Measurements from ENCODE around the gene TFAP2A. TPM values are rescaled to one million over a fixed set of nuclear protein-coding genes. Genes with fewer than 3 reads are reported as not detected.

TFAP2A gene
- total and polyA plus RNA-seq, 12 donors = 0.12 to 0.95 (median 0.20) TPM; not detected in 2

DNA sequence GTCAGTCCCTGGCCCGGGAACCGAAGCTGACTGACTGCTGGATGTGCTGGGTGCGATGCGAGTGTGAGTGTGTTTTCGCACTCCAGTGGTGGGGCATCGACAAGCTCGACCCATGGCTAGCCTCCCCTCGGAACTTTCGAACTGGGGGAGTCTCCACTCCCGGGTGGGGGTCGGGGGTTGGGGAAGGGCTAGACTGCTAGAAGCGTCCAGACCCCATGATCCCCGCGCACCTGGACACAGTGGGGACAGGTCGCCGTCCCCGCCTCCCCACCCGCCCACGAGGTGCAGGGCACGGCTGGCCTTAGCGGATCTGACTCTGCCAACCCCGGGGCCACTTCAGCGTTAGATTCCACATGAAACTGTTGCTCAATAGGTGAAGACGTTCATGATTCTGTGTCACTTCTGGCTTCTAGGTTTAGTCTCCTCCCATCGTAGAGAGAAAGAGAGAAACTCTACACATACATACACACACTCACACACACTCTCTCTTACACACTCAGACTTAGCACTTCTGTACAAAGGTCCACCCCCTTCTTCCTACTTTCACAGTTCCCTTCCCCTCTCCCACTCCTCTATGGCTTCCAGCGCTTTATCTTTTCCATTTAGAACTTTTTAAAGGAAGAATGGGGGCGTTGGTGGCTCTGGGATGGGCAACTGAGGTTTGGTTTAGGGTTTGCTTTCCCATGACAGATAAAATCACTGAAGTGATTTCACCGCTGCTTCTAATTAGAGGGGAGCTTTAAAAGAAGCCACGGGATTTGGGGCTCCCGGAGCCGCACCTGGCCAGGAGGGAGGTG, 5.1 kb upstream of the TFAP2A start:
- Histone ChIP-seq H3K36me3 (no peaks in the 10 kb centered on the region), H3K27me3 (peaks cover 62 to 100% (median 99%) of the 10 kb centered on the region in 7 donors), H3K27ac (no peak overlapping the region), H3K9me3 (no peaks in the 10 kb centered on the region), H3K4me3 (no peak overlapping the region), H3K4me1 (peaks cover 0 to 31% (median 15%) of the 10 kb centered on the region in 9 donors)
- ATAC-seq = no peak
- 2 to 4% methylated on average over 31 of the region's 31 CpGs for WGBS, 2 donors
- TF ChIP-seq, protein P1, sequence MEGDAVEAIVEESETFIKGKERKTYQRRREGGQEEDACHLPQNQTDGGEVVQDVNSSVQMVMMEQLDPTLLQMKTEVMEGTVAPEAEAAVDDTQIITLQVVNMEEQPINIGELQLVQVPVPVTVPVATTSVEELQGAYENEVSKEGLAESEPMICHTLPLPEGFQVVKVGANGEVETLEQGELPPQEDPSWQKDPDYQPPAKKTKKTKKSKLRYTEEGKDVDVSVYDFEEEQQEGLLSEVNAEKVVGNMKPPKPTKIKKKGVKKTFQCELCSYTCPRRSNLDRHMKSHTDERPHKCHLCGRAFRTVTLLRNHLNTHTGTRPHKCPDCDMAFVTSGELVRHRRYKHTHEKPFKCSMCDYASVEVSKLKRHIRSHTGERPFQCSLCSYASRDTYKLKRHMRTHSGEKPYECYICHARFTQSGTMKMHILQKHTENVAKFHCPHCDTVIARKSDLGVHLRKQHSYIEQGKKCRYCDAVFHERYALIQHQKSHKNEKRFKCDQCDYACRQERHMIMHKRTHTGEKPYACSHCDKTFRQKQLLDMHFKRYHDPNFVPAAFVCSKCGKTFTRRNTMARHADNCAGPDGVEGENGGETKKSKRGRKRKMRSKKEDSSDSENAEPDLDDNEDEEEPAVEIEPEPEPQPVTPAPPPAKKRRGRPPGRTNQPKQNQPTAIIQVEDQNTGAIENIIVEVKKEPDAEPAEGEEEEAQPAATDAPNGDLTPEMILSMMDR (IDR thresholded peaks at IDR 0.05) = no peak
- DNase-seq = no peak
- intact Hi-C loops (cut with DNase I) = loop anchor here in 1 of 10 donors (10.0 kb wide), 1 partner anchor 875 kb away; no protein-coding TSS in a partner anchor

DNA sequence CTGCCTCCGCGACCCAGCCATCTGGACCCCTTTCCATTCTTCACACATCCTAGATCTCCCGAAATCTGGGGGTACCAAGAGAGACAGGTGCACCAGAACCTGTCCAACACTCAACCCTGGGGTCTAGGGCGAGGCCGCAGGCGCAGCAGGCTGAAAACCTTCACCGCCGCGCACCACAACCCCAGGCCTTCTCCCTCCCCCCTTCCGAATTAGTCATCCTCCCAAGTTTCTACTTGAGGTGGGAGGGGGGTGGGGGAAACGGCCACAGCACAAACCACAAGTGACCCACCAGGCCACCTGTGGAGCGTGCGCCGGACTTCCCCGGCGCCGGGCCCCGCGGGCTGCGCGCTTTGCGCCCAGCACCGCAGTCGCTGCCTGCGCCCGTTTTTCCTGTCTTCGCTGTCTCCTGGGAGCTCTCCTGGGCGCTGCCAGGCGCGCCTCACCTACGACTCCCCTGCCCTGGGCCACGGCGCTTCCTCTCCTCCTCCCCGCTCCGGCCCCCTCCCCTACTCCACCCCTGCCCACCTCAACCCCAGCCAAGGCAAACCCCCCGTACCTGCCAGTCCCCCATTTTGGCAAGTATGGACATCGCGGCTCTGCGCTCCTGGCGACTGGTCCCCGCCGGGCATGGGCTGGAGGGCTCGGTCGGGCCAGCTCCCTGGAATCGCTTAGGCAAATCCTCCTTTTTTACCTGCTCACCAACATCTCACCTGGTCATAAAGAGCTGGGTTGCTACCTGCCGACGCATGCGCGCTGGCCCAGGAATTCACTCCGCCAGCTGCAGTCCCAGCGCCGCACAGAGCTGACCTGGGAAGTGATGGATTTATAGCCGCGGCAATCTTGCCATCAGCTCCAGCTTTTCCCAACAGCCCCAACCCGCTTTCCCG, 4.2 kb upstream of the TFAP2A start:
- WGBS, 2 donors = 4% methylated on average over 53 to 56 of the region's 56 CpGs
- Histone ChIP-seq H3K36me3 (no peaks in the 10 kb centered on the region), H3K27me3 (peaks cover 64 to 100% (median 99%) of the 10 kb centered on the region in 7 donors), H3K9me3 (no peaks in the 10 kb centered on the region), H3K4me3 (no peak overlapping the region), H3K4me1 (peaks cover 0 to 38% (median 22%) of the 10 kb centered on the region in 9 donors), H3K27ac (no peak overlapping the region)
- ATAC-seq (no peak), DNase-seq (no peak)
- TF ChIP-seq, protein P1 (IDR thresholded peaks at IDR 0.05) = no peak
- intact Hi-C loops (cut with DNase I) = no loop called here

DNA sequence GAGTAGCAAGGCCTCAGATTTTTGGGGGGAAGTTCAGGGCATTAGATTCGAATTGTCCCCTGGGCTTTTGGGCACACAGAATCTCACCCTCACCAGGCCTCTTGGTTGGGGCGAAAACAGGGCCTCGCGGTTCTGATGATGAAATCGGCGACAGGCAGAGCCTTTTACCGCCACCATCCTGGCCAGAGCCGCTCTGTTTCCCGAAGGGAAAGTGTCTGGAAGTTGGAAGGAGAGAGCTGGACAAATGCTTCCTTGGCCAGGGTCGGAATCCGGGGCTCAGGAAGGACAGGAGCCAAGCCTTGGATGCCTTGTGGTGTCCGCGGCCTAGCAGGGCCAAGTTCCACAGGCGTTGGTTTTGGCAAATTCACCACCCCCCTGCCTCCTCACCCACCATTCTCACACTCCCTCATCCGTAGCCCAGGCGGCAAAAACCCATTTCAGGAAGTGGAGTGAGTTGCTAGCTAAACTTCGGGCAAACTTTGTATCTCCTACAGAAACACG, 3.5 kb upstream of the TFAP2A start:
- Histone ChIP-seq H3K27me3 (peaks cover 71 to 100% (median 99%) of the 10 kb centered on the region in 7 donors), H3K4me1 (peaks cover 0 to 45% (median 29%) of the 10 kb centered on the region in 9 donors), H3K27ac (no peak overlapping the region), H3K36me3 (no peaks in the 10 kb centered on the region), H3K4me3 (no peak overlapping the region), H3K9me3 (no peaks in the 10 kb centered on the region)
- TF ChIP-seq, protein P1 (IDR thresholded peaks at IDR 0.05) = no peak
- ATAC-seq (no peak), DNase-seq (no peak)
- WGBS, 2 donors = 42 to 53% methylated on average over 18 of the region's 18 CpGs
- intact Hi-C loops (cut with DNase I) = no loop called here

DNA sequence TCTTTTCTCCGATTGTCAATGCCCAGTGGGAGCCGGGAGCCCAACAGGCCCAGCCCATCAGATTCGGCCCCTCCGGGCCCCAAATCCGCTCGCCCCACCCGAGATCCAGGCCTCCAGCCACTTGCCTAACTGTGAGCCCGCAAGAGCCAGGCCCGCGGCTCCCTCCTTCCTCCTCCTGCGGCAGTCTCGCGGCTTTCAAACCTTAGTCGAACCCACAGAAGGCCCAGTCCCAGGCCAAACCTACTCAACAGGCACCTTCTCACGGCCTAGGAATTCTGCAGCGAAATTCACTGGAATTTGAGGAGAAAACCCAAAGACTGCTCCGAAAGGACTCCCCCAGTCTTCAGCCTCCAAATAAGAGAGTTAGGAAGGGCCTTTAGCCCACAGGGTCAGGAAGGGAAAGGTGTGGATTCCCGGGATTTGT, 2.8 kb upstream of the TFAP2A start:
- intact Hi-C loops (cut with DNase I) = no loop called here
- ATAC-seq (no peak), DNase-seq (no peak)
- TF ChIP-seq, protein P1 (IDR thresholded peaks at IDR 0.05) = no peak
- Histone ChIP-seq H3K4me1 (peaks cover 5 to 52% (median 36%) of the 10 kb centered on the region in 9 donors), H3K27ac (no peak overlapping the region), H3K27me3 (peaks cover 70 to 100% (median 100%) of the 10 kb centered on the region in 7 donors), H3K36me3 (no peaks in the 10 kb centered on the region), H3K4me3 (no peak overlapping the region), H3K9me3 (no peaks in the 10 kb centered on the region)
- 43 to 51% methylated on average over 17 to 18 of the region's 18 CpGs for WGBS, 2 donors

Measured in heart right ventricle (tissue), 16 donors.